MV-4-11 (cell line): ENCODE results near the gene BAG1.
A peak's percentile ranks its signal among the peaks of the same experiment; 100 is the strongest.

ENCODE experiments used
- DNase-seq: peaks from one replicate; lab custom pipeline; 2025; lab: John Stamatoyannopoulos, UW

BAG1 gene

GRCh38 chr9:33242609-33243134, 21.8 kb downstream of the BAG1 start:
- no peak for DNase-seq

- DNase-seq: no peak
Observed at GRCh38 chr9:33241298-33241697, 23.2 kb downstream of the BAG1 start.

- DNase-seq: no peak
Observed at GRCh38 chr9:33239921-33240320, 24.6 kb downstream of the BAG1 start, which contains the start of gene SPINK4. Gene SPINK4, plus strand, starts transcription at chr9:33240167. Its CDS starts 42 bp downstream, at chr9:33240209.

DNA sequence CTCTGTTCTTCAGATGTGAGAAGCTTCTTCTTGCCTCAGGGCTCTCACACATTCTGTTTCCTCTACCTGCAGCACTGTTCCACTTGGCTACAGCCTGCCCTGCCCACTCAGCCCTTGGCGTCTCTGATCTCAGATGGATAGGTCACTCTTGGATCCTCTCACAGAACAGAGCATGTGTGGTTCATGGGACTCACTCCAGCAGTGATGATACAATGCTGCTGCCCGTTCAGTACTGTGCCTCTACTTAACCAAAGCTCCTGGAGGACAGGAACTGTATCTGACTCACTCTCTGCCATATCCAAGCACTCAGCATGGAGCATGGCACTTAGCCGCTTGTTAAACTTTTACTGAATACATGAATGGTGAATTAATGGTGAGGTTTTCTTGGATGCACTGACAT, 27.9 kb downstream of the BAG1 start:
- no peak for DNase-seq

DNA sequence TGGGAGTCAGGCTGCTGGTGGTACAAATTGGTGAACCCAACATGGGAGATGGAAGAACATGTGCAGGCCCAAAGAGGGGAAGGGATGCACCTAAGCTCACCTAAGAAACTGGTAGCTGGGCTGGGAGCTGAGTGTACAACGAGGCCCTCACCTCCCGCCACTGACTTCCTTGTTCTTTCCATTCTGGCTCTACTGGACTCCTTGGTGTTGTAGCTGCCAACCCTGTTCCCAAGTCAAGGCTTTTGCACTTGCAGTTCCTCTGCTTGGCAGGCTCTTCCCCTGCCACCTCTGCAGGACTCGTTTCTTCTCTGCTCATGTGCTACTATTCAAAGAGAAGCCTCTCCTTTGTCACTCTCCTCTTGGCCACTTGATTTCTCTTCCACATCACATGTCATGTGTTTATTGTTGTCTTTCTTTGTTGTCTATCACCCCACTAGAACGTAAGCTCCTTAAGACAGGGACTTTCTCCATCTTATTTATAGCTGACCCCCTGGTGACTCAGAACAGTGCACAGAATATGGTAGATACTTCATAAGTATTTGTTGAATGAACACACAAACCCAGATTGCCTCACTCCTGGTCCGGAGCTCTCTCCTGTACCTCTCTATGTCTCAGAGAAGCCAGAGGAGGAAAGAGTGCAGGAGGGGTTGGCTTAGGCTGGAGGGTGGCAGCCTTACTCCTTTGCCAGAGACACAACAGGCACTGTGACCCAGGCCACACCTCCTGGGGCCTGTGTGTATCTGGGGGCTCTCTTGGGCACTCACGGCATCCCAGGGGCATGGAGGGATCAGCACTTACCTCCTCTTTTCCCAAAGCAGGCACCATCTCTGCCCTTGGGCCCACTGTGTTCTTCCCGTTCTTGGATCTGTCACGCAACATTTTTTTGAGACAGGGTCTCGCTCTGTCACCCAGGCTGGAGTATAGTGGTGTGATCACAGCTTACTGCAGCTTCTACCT, 29.7 kb downstream of the BAG1 start:
- DNase-seq: no peak

GRCh38 chr9:33233626-33234342, 30.7 kb downstream of the BAG1 start:
- DNase-seq: peak; percentile 5

- DNase-seq: no peak
Observed at GRCh38 chr9:33232815-33233214, 31.7 kb downstream of the BAG1 start.

DNA sequence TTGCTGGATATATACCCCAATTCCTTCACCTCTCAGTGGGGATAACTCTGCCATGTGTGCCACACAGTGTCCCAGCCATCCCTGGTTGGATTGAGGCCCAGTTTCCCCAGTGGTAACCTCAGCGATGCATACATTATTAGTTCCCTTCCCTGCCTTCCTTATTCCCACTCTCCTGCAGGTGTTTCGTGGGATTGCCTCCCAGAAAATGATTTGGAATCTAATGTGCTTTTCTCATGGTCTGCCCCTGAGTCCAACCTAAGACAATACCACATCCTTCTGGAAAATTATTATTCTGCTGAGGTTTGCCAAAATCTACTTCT, 32.9 kb downstream of the BAG1 start:
- no peak for DNase-seq

DNA sequence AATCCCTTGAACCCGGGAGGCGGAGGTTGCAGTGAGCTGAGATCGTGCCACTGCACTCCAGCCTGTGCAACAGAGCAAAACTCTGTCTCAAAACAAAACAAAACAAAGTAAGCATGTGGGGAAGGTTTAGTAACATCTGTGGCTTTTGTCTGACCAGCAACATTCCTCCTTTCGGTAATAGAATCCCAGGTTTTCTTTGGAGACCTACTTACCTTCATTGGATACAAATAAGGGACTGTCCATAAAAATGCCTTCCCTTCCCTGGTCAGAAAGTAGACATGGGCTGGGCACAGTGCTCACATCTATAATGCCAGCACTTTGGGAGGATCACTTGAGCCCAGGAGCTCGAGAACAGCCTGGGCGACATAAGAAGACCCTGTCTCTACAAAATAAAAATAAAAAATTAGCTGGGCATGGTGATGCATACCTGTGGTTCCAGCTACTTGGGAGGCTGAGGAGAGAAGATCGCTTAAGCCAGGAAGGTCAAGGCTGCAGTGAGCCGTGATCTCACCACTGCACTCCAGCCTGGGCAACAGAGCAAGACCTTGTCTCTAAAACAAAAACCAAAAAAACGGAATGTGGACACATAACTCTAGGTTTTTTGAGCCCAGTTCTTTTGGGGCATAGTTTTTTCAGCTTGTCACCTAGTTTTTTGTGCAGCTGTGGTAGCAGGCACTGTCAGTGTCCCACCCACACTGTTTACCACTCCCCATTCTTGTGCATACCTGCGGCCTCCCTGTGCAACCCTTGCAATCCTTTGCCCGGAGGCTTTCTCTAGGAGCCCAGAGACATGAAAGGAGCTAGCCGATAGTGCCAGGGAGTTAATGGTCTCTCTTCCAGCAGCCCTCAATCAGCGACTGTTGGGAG, 33.5 kb downstream of the BAG1 start:
- DNase-seq: no peak

DNA sequence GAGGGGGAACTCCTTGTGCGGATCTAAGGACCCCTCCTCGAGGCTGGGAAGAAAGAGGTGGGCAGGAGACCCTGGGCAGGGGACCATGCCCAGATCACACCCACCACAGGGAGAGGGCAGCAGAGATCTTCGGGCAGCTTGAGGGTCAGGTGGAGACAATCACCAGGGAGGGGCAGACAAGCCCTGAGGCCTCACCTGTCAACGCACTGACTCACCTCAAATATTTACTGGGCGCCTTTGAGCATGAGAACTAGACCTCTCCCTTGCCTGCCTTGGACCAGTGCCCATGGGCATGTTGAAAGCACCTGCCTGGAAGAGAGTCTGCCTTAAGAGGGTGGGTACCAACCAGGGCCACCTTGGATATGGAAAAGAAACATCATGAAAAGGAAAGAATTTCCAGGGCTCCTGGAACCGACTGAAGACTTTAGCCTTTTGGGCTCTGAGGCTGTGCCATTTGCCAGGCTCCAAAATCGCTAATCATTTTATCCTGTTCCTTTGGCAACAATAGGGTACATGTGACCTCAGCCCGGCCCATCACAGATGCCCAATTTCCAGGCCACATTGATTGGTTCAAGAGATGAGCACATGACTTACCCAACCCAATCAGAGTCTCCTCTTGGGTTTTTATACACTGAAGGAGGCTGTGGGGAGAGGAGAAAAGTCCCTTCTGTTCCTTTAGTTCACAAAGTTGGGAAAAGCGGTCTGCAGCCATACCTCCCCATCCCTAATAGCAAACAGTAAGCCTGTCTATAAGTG, 35.0 kb downstream of the BAG1 start:
- no peak for DNase-seq

- DNase-seq: no peak
Observed at GRCh38 chr9:33228606-33229005, 35.9 kb downstream of the BAG1 start.

- no peak for DNase-seq
Observed at GRCh38 chr9:33227741-33228140, 36.8 kb downstream of the BAG1 start.

- DNase-seq: peak; percentile 99
Observed at GRCh38 chr9:33227008-33227398, 37.5 kb downstream of the BAG1 start.

GRCh38 chr9:33225319-33226147, 39.0 kb downstream of the BAG1 start:
- peak; percentile 85 for DNase-seq

GRCh38 chr9:33223696-33224095, 40.8 kb downstream of the BAG1 start:
- DNase-seq: peak; percentile 21

DNA sequence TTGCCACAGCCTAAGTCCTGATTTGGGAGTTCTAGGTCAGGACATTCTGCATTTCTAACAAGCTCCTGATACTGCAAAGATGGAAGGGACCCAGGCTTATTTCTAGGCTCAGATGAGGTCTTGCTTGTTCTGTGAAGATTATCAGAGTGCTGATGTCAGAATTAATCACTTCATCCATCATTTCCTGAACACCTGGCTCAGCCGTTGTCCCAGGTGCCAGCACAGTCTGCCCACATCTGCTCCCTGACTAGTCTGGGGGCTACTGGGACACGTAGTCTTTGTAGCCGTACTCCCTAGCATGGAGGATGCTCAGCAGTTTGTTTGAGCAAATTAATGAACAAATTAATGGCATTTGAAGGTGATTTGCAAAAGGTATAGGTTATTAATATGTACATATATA, 42.5 kb downstream of the BAG1 start:
- DNase-seq: no peak

DNA sequence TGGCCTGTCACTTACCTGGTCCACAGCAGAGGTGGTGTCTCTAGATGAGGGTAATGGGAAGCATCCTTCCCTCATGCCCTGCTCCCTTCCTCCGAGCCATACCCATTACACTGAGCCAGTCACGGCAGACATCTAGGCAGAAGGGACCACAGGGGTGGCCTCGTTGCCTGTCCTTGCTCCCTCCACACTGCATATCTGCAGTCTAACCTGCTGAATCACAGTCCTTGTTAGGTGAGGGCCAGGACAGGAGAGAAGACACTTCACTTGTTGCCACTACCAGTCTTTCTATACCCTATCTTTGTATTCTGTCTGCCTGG, 43.0 kb downstream of the BAG1 start:
- DNase-seq: no peak

DNA sequence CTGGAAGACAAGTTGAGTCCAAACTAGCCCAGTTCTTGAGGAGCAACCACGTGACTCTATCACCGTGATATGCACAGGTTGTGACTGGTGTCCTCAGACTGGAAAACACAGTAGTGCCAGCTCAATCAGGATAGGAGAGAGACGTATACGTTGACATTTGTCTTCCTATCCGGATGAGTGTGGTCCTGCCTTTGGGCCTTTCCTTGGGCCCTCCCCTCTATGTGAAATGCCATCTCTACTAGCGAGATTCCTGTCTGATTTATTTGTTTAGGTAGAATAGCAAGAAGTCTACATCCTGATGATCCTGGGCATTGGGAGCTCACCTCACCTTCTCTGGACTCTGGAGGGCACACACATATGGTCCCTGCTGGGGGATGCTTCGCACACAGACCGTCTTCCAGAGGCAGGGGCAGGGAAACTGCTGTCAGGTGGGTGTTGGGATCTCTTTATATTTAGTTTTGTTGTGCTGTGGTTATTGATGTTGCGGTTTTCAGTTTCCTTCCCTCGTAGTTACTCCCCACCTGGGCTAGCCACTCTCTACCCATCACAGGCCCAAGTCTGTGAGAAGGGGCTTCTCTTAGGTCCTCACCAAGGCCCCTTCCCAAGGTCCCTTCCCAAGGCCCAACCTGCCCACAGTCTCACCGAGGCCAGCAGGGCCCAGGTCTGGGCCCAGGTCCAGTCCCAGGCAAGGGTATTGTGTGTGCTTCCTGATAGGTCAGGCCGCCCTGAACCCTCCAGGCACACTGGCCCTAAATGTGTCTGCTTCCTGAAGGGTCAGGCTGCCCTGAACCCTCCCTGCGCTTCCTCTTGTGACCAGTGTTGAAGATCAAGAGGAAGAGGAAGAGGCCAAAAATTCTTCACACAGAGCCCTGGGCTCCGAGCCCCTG, 43.6 kb downstream of the BAG1 start:
- DNase-seq: peak; percentile 71

DNA sequence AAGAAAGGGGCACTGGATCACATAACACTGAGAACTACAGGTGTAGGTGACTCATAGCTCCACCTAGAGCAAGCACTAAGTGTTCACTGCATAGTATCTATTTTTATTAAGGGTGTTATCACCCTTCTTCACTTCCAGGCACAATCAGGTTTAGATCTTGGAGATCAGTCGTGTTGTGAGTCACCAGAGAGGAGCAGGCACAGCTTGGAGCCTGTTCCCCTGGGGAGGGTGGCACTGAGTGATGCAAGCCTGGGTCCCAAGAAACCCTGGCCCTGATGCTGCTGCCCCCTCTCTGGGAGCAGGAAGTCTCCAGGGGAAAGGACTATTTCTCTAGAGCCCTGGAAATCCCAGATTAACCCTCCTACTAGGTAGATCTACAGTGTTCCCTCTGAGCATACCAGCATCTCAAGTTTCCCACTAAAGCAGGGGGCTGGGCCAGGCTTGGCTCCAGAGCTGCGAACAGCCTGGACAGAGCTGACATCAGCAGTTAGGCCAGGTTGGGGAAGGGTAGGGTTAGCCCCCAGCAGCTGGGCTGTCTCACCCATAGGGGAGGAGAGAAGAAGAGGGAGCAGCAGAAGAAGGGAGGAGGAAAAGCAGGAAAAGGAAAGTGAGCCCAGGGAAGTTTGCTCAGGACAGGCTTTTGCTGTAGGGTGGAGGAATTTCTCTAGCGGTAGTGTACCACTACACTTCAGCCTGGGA, 52.7 kb downstream of the BAG1 start:
- no peak for DNase-seq
